HCT116 (cell line): ENCODE results near the gene OR6S1. TPM values are rescaled to one million over a fixed set of nuclear protein-coding genes. Genes with fewer than 3 reads are reported as not detected.

Source experiments
- ATAC-seq: fragments of 200-7000 bp; cut with Tn5 transposase; 2 replicates; pipeline ENCODE4 v1.9.1; 2020; ENCODE audit warnings: mild to moderate bottlenecking, moderate library complexity
- Bru-seq: library from RNA; stranded (reverse); fragments of 400-500 nt; gene quantifications from one replicate; lab custom pipeline; 2021; lab: Mats Ljungman, UMichigan
- BruChase-seq, 2 experiments: library from RNA; stranded (reverse); fragments of 400-500 nt; gene quantifications; one replicate each; lab custom pipeline; 2021; lab: Mats Ljungman, UMichigan
- BruUV-seq: library from RNA; stranded (reverse); fragments of 400-500 nt; replicated peaks from 2 replicates; lab custom pipeline; 2021; lab: Mats Ljungman, UMichigan
- CTCF ChIA-PET: fragments of 300-600 bp; sonication (Branson Sonifier 250); formaldehyde crosslinking; loops from one replicate; lab custom pipeline; 2021; ENCODE audit warnings: antibody characterized with exemption; lab: Charles Lee
- POLR2A ChIA-PET: fragments of 300-600, 350-600 bp; sonication (Branson Sonifier 250); formaldehyde crosslinking; loops from one replicate; lab custom pipeline; 2021; ENCODE audit warnings: antibody characterized with exemption; lab: Charles Lee
- RAD21 ChIA-PET, 2 experiments: fragments of 300-600 bp; sonication (Branson Sonifier 250); formaldehyde crosslinking; loops; one replicate each; lab custom pipeline; 2023; ENCODE audit warnings: low total read pairs in 2 of 2; ENCODE audit not compliant: uncharacterized antibody in 2 of 2, unreplicated experiment in 2 of 2, low non-redundant PET in 1 of 2; lab: Charles Lee
- DNase-seq: peaks from one replicate; pipeline ENCODE4 v3.0.0-alpha.2; 2010; ENCODE audit warnings: low read depth, low spot score
- H2AFZ ChIP-seq: fragments of 200-600 bp; shearing (Covaris generic), sonication (generic); 2 replicates; pipeline ENCODE4 v1.6.1; 2017; ENCODE audit warnings: low read depth, mixed run types, mixed read lengths, antibody characterized with exemption, low read length; ENCODE audit not compliant: poor library complexity, severe bottlenecking
- H3K27ac ChIP-seq: 2 replicates; pipeline ENCODE4 v1.5.1; 2012; ENCODE audit warnings: low read depth, low read length
- H3K27me3 ChIP-seq: fragments of 200-600 bp; sonication (generic); 2 replicates; pipeline ENCODE4 v1.6.1; 2016; ENCODE audit warnings: mixed run types, low read length, mixed read lengths; ENCODE audit not compliant: insufficient read depth
- H3K36me3 ChIP-seq, 2 experiments: fragments of 200-500 bp in 1 of 2; fragments of 200-600 bp in 1 of 2; sonication (Bioruptor generic) in 1 of 2; sonication (generic) in 1 of 2; 2 replicates each; pipeline versions ENCODE4 v1.5.1 to v1.6.1; 2014 to 2016; ENCODE audit warnings: low read length in 2 of 2, inconsistent platforms in 1 of 2, mixed read lengths in 1 of 2, mixed run types in 1 of 2; ENCODE audit not compliant: insufficient read depth in 2 of 2, control insufficient read depth in 1 of 2
- H3K4me1 ChIP-seq, 2 experiments: fragments of 200-600 bp in 1 of 2; sonication (generic) in 1 of 2; 2 replicates each; pipeline versions ENCODE4 v1.5.1 to v1.6.1; 2012 to 2017; ENCODE audit warnings: low read length in 2 of 2, inconsistent platforms in 1 of 2, mild to moderate bottlenecking in 1 of 2, mixed read lengths in 1 of 2, mixed run types in 1 of 2, moderate library complexity in 1 of 2; ENCODE audit not compliant: insufficient read depth in 2 of 2, control insufficient read depth in 1 of 2
- H3K4me2 ChIP-seq: fragments of 200-600 bp; sonication (generic); 2 replicates; pipeline ENCODE4 v1.6.1; 2017; ENCODE audit warnings: mixed run types, low read length, mixed read lengths
- H3K4me3 ChIP-seq, 2 experiments: fragments of 200-600 bp in 1 of 2; sonication (generic) in 1 of 2; replicated peaks in 1 of 2; 2 replicates each; pipeline ENCODE4 v1.5.1; 2011 to 2016; ENCODE audit warnings: low read length in 2 of 2, control low read depth in 1 of 2, low read depth in 1 of 2, mild to moderate bottlenecking in 1 of 2, mixed read lengths in 1 of 2, mixed run types in 1 of 2
- H3K79me2 ChIP-seq: fragments of 200-600 bp; sonication (generic); 2 replicates; pipeline ENCODE4 v1.6.1; 2017; ENCODE audit warnings: mild to moderate bottlenecking, mixed run types, low read length, moderate library complexity, mixed read lengths; ENCODE audit not compliant: insufficient read depth
- H3K9ac ChIP-seq: fragments of 200-600 bp; sonication (generic); 2 replicates; pipeline ENCODE4 v1.6.1; 2016; ENCODE audit warnings: low read length, mixed read lengths
- H3K9me2 ChIP-seq: fragments of 200-600 bp; sonication (generic), shearing (Covaris generic); 2 replicates; pipeline ENCODE4 v1.6.1; 2017; ENCODE audit warnings: mixed run types, mild to moderate bottlenecking, moderate library complexity; ENCODE audit not compliant: insufficient read depth
- H3K9me3 ChIP-seq, 2 experiments: fragments of 200-500 bp in 1 of 2; fragments of 200-600 bp in 1 of 2; sonication (Bioruptor generic) in 1 of 2; sonication (generic) in 1 of 2; 2 replicates each; pipeline ENCODE4 v1.6.1; 2014 to 2017; ENCODE audit warnings: low read length in 2 of 2, mixed read lengths in 2 of 2, inconsistent platforms in 1 of 2, low read depth in 1 of 2, mild to moderate bottlenecking in 1 of 2, mixed run types in 1 of 2, moderate library complexity in 1 of 2; ENCODE audit not compliant: control insufficient read depth in 1 of 2, insufficient read depth in 1 of 2
- H4K20me1 ChIP-seq: fragments of 200-600 bp; sonication (generic), shearing (Covaris generic); 2 replicates; pipeline ENCODE4 v1.6.1; 2017; ENCODE audit warnings: mixed run types, mild to moderate bottlenecking, moderate library complexity; ENCODE audit not compliant: insufficient read depth
- CEBPB ChIP-seq: IDR thresholded peaks from 2 replicates; pipeline ENCODE4 v1.6.1; 2012; ENCODE audit warnings: low read depth
- CTCF ChIP-seq, 3 experiments: fragments of 200-600 bp in 1 of 3; sonication (generic) in 1 of 3; IDR thresholded peaks in 2 of 3; conservative IDR thresholded peaks in 1 of 3; 2 replicates each; pipeline ENCODE4 v1.5.1; 2012 to 2017; ENCODE audit warnings: low read depth in 2 of 3, low read length in 2 of 3, antibody characterized with exemption in 1 of 3, borderline replicate concordance in 1 of 3, control low read depth in 1 of 3, mild to moderate bottlenecking in 1 of 3, mixed read lengths in 1 of 3, mixed run types in 1 of 3, moderate library complexity in 1 of 3; ENCODE audit not compliant: insufficient read depth in 1 of 3
- EGR1 ChIP-seq: IDR thresholded peaks from 2 replicates; pipeline ENCODE4 v1.6.1; 2012; ENCODE audit warnings: low read depth
- FOSL1 ChIP-seq: IDR thresholded peaks from 2 replicates; pipeline ENCODE4 v1.6.1; 2012; ENCODE audit warnings: low read depth
- JUND ChIP-seq: IDR thresholded peaks from 2 replicates; pipeline ENCODE4 v1.6.1; 2012
- MAX ChIP-seq: IDR thresholded peaks from 2 replicates; pipeline ENCODE4 v1.6.1; 2012
- POLR2AphosphoS5 ChIP-seq: IDR thresholded peaks from 2 replicates; pipeline ENCODE4 v1.6.1; 2011; ENCODE audit warnings: mild to moderate bottlenecking, low read depth, low read length, moderate library complexity
- RAD21 ChIP-seq: IDR thresholded peaks from 2 replicates; pipeline ENCODE4 v1.6.1; 2012; ENCODE audit warnings: low read depth, mild to moderate bottlenecking
- SP1 ChIP-seq: IDR thresholded peaks from 2 replicates; pipeline ENCODE4 v1.6.1; 2012; ENCODE audit warnings: low read depth
- SRF ChIP-seq: IDR thresholded peaks from 2 replicates; pipeline ENCODE4 v1.6.1; 2012; ENCODE audit warnings: low read depth
- TCF7L2 ChIP-seq: IDR thresholded peaks from 2 replicates; pipeline ENCODE4 v1.7.0; 2011; ENCODE audit warnings: borderline replicate concordance, inconsistent platforms; ENCODE audit not compliant: insufficient read depth, insufficient read length; ENCODE audit errors: extremely low read depth
- ZBTB33 ChIP-seq: IDR thresholded peaks from 2 replicates; pipeline ENCODE4 v1.6.1; 2011; ENCODE audit warnings: mild to moderate bottlenecking, low read length, moderate library complexity; ENCODE audit not compliant: insufficient replicate concordance; ENCODE audit errors: extremely low read depth
- ZFX ChIP-seq: fragments of 450-650 bp; IDR thresholded peaks from 2 replicates; pipeline ENCODE4 v1.6.1; 2017
- intact Hi-C: fragments of 100-400 bp; cut with micrococcal nuclease; formaldehyde crosslinking; loops from 2 replicates; pipeline ENCODE4 v1.10.0; 2022
- long read RNA-seq: library from polyadenylated mRNA; unstranded; transcript quantifications from one replicate; pipeline ENCODE4 v2.0.0, GENCODE V29; 2021; ENCODE audit not compliant: unreplicated experiment
- polyA plus RNA-seq: library from polyadenylated mRNA; unstranded; fragments of >200 nt; gene quantifications from 2 replicates; pipeline ENCODE4 v1.2.1, GENCODE V29; 2012; ENCODE audit warnings: missing spikeins
- total RNA-seq: library from RNA; stranded (reverse); gene quantifications from one replicate; pipeline ENCODE4 v1.2.1, GENCODE V29; 2021; ENCODE audit not compliant: unreplicated experiment
- TF ChIP-seq, protein P1 (sequence below): IDR thresholded peaks from 2 replicates; pipeline ENCODE4 v1.6.1; 2012; ENCODE audit warnings: low read depth

OR6S1 gene, protein sequence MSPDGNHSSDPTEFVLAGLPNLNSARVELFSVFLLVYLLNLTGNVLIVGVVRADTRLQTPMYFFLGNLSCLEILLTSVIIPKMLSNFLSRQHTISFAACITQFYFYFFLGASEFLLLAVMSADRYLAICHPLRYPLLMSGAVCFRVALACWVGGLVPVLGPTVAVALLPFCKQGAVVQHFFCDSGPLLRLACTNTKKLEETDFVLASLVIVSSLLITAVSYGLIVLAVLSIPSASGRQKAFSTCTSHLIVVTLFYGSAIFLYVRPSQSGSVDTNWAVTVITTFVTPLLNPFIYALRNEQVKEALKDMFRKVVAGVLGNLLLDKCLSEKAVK
- not detected for total RNA-seq
- polyA plus RNA-seq = not detected in 2 replicates
- Bru-seq, nascent RNA = not detected
- BruChase-seq, experiment 1, labeled RNA remaining after a 6-hour chase = not detected
- BruChase-seq, experiment 2, labeled RNA remaining after a 2-hour chase = not detected
- long read RNA-seq = 0 reads

DNA sequence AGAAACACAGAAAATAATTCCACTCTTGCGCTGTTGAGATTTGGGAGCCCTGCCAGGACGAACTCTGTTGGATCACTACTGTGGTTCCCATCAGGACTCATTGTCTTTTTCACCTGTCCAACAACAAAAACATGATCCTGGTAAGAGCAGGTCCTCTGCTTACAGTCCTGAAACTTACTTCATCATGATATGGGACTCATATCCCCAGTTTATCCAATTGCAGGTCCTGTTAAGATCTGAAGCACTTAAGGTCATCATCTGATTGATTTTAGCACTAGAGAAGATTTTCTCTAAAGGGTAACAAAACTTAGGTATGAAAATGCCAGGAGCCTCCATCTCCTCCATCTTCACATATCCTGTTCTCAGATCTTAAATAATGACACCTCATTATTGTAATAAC is at the start of gene OR6S1:
Gene OR6S1, minus strand, starts transcription at position 101 of the 400 bp plus-strand sequence. Its CDS starts 0 bp downstream, at position 101.
- CTCF ChIA-PET = no interaction called here
- Histone ChIP-seq H3K9ac (no peak within 1 kb of the TSS), H3K9me3 (no peaks in the 10 kb centered on the region), H3K27ac (no peak within 1 kb of the TSS), H4K20me1 (no peaks in the 10 kb centered on the region), H3K9me2 (no peaks in the 10 kb centered on the region), H3K36me3 (no peaks in the 10 kb centered on the region), H3K4me1 (no peaks in the 10 kb centered on the region), H3K79me2 (no peaks in the 10 kb centered on the region), H3K27me3 (no peaks in the 10 kb centered on the region; the same call in 1 of the 2 replicates), H3K4me3 (no peak within 1 kb of the TSS), H2AFZ (no peak within 1 kb of the TSS), H3K4me2 (no peak within 1 kb of the TSS)
- RAD21 ChIA-PET = no interaction called here
- ATAC-seq = no peak
- BruUV-seq = no TSS peak
- no peak for DNase-seq
- intact Hi-C loops = no loop called here
- POLR2A ChIA-PET = no interaction called here
- TF ChIP-seq TCF7L2 (no peak), MAX (no peak), RAD21 (no peak), SP1 (no peak), CEBPB (no peak), POLR2AphosphoS5 (no peak), ZFX (no peak), EGR1 (no peak), ZBTB33 (no peak), JUND (no peak), SRF (no peak), FOSL1 (no peak), CTCF (IDR thresholded peaks at IDR 0.05 in 2 of 3, conservative IDR thresholded peaks at IDR 0.05 in 1 of 3; ENCODE audit: borderline replicate concordance in 1 of 3, insufficient read depth in 1 of 3, low read depth in 2 of 3, low read length in 2 of 3) (no peak)
- TF ChIP-seq, protein P1, sequence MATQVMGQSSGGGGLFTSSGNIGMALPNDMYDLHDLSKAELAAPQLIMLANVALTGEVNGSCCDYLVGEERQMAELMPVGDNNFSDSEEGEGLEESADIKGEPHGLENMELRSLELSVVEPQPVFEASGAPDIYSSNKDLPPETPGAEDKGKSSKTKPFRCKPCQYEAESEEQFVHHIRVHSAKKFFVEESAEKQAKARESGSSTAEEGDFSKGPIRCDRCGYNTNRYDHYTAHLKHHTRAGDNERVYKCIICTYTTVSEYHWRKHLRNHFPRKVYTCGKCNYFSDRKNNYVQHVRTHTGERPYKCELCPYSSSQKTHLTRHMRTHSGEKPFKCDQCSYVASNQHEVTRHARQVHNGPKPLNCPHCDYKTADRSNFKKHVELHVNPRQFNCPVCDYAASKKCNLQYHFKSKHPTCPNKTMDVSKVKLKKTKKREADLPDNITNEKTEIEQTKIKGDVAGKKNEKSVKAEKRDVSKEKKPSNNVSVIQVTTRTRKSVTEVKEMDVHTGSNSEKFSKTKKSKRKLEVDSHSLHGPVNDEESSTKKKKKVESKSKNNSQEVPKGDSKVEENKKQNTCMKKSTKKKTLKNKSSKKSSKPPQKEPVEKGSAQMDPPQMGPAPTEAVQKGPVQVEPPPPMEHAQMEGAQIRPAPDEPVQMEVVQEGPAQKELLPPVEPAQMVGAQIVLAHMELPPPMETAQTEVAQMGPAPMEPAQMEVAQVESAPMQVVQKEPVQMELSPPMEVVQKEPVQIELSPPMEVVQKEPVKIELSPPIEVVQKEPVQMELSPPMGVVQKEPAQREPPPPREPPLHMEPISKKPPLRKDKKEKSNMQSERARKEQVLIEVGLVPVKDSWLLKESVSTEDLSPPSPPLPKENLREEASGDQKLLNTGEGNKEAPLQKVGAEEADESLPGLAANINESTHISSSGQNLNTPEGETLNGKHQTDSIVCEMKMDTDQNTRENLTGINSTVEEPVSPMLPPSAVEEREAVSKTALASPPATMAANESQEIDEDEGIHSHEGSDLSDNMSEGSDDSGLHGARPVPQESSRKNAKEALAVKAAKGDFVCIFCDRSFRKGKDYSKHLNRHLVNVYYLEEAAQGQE = no peak
